GM04504 (cell line): ENCODE data around the gene MAOB.
"Not testable (repeated sequence)": the region's sequence is repeated elsewhere in the genome, so short reads cannot be mapped to it uniquely, and the experiment has no call there.

Source experiments
- DNase-seq: peaks from one replicate; pipeline ENCODE4 v3.0.0-alpha.2; 2012; ENCODE audit warnings: low read depth

MAOB gene

GRCh38 chrX:43882294-43882681, at the start of gene MAOB:
MAOB (minus strand) TSS chrX:43882450; CDS start chrX:43882299, 151 bp downstream.
- no peak for DNase-seq

- not testable (repeated sequence) for DNase-seq
These were observed 39.8 kb upstream of the MAOB start for GRCh38 chrX:43922032-43922431.

DNA sequence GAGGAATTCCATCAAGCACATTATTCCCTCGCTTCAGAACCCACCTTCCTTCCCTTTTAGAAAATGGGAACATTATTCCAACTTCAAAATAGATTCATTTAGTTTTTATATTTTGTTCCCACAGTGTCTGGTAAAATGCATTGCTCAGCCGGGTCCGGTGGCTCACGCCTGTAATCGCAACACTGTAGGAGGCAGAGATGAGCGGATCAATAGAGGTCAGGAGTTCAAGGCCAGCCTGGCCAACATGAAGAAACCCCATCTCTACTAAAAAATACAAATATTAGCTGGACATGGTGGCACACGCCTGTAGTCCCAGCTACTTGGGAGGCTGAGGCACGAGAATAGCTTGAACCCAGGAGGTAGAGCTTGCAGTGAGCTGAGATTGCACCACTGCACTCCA, 28.5 kb upstream of the MAOB start:
- not testable (repeated sequence) for DNase-seq

DNA sequence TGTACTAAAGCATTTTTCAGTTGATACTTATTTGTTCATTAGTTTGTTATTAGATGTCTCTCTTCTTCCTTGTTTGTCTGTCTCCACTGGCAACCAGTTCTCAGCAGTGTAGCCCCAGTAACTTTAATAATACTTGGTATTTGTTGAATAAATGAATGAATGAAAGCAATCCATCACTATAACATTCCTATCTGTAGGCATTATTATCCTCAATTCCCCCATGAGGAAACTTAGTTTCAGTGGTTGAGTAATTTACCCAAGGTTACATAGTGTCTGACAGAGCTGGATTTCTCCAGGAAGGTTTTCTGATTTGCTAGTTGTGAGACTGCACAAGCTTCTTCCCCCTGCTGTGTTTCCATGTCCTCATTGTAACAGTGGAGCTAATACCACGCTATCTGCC, 27.8 kb upstream of the MAOB start:
- DNase-seq, result no peak

DNA sequence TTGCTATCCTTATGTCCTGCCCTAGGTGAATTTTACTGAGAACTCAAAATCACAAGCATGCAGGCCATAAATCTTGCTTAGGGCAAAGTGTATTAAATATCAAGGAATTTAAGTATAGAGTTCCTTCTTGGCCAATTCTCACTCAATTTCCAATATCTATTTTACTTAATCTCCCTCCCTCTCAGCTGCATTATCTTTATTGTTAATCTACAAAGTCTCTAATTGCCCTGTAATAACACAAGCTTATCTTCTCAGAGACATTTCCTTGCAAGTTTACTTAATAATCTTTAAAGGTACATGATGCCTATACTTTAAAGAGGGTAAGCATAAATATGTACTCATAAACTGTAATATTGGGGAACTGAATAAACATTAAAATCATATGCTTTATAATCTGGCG, 26.9 kb upstream of the MAOB start:
- no peak for DNase-seq

DNA sequence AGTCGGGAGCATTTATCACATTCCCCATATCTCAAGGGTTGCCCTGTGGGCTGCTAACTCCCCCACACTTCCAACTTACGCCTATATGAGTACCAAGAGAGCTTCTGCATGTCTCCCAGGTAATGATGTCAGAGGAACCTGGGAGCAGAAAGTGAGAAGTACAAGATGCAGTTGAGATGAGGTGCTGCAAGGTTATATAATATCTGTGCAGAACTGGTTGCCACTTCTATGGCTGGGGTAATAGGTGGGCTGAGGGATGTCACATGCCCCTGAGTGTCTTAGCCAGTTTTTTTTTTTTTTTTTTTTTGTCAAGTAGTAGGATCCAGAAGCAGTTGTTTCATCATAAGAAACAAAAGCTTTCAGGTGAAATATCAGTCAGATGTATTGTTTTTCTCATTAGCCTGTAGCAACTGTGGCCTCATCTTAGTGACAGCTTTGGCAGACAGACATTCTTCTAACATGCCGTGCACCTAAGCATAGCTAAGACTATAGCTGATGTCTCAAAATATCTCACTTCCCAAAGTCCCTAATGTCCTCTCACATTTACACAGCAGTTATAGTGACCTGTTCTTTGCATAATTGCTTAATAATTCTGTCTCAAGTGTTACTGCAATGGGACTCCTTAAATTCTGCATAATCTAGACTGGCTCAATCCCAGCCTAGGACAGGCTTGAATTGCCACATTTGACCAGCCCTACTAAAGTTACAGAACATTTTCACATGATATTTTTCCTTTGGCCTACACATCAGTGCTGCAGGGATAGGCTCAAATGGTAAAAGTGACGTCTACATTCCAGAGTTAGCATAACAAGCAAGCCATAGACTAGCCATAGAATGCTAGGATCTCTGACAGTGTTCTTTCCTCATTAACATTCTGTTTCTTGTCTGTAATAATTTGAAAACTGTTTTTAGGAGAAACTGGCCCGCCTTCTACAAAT, 17.9 kb upstream of the MAOB start:
- no peak for DNase-seq

DNA sequence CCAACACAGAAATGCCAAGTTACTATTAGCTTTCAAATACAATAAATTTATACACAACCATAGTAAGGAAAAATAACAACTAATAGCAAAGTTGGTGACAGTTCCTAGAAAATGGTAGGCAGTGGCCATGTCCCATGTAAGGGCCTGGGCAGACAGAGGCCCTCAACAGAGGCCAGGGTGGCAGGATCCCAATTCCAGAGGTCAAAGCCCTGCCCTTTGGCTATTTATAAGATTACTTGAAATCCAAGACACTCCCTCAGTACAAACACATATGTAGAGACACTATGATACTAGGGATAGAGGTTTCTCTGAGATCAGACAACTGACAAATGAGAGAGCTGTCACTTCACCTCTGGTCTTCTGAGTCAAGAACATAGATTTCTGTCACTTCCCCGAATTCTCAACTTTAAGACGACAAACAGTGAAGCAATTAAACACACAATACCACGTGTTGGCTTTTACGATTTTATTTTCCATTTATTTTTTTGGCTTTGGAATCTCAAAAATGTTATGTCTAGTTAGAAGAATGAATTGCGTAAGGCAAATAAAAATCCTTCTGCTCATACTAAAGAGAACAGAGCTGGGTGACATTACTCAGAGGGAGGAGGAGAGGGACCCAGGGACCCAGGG, 16.3 kb upstream of the MAOB start:
- no peak for DNase-seq

- DNase-seq, result no peak
These were observed 15.0 kb upstream of the MAOB start for GRCh38 chrX:43897290-43897689.

DNA sequence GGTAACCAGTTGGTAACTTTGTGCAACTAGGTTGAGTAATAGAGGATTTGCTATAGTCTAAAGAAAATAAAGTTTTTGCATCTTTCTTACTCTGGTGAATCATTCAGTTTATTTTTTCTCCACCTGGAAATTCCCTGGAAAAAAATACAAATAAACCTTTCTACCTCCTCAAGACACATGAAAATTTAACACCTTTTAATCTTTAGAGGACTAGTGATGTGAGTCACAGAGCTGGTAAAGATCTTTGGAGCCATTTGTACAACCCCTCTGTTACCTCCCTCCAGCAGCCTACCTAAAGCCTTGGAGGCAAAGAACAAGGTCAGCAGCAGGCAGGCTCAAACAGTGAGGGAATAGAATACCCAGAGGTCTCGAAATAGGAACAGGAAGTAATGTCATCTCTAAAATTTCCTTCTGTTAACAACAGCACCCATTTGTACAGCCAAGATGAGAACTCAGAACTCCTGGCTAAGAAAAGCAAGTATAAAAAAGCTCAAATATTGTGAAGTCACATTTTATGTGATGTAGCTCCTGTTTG, 10.2 kb upstream of the MAOB start:
- no peak for DNase-seq

DNA sequence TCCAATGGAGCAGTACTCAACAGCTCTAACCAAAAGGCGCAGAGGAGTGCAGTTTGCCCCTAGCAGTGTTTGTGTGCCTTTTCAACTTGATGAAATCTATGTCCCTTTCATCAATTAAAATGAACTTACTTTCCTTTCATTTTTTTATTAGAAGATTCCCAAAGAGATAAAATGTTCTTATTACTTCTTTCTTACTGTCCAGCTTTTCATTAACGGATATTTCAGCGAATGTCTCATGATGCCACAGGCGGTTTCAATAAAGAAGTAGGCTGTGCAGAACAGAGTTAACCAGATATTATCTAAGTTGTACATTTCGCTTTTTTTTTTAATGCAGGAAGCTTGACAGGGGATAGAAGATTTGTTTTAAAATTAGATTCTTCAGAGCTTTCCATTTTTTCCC, 3.4 kb upstream of the MAOB start:
- DNase-seq, result no peak

DNA sequence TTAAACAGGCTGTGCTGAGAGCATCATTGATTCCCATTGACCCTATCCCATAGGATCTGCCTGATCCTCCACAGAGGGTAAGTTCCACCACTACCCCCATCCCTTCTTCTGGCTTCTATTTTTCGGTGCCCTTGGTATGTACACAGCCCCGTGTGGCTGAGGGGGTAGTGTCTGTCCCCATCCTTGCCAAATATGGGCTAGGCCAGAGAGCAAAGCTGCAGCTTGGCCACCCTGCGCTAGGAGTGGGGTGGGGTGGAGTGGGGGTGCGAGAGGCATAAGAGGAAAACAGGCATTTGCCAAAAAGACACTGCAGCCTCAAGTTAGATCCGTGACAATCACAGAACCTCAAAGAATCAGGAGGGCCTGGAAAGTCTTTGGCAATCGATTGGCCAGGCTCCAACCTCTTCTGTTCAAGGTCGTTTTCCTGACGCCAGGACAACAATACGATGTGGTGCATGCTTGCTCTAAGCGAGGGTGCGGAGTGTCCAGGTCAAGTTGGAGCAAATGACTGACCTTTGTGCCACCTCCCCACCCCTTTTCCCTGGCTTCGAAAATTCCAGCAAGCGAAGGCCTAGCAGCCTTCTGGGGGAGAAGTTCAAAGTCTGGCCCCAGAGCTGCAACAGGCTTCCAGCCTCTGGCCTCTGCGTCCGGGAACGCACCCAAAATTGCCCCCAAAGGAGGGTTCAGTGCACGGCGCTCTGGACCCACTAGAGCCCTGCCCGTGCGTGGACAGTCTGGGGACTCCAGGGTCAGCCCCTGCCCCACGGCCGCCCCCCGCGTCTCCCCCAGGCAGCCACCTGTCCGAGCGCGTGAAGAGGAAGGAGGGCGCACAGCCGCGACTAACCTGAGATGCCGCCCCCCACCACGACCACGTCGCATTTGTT, 598 bp downstream of the MAOB start:
- no peak for DNase-seq

GRCh38 chrX:43880425-43880824, 1.8 kb downstream of the MAOB start:
- DNase-seq, result no peak

- no peak for DNase-seq
These were observed 3.2 kb downstream of the MAOB start for GRCh38 chrX:43878906-43879526.

- DNase-seq, result no peak
These were observed 5.6 kb downstream of the MAOB start for GRCh38 chrX:43876680-43877079.

DNA sequence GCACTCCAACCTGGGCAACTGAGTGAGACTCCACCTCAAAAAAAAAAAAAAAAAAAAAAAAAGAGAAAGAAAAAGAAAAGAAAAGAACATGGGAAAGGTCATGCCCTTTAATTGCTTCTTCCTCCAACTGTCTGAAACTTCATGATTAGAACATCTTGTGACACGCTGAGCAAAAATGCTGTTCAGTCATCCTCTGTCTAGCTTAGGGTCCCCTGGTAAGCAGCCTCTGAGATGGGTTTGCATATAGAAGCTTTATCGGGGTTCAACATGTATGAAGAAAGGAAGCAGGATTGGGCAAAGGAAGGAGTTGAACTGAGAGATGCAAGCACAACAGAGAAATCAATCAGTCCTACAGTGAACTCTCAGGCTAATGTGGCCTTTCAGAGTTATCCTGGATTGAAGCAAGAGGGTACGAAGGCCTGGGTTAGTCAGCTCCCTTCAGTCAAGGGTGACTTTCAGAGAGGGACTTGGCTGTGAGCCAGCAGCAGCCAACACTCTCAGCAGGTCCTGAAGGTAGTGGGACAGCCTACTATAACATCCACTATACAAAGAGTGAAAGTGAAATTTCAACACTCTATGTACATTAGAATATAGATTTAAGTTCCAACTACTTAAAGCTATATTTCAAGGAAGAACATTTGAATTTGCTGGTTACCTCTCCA, 11.4 kb downstream of the MAOB start:
- DNase-seq, result no peak

DNA sequence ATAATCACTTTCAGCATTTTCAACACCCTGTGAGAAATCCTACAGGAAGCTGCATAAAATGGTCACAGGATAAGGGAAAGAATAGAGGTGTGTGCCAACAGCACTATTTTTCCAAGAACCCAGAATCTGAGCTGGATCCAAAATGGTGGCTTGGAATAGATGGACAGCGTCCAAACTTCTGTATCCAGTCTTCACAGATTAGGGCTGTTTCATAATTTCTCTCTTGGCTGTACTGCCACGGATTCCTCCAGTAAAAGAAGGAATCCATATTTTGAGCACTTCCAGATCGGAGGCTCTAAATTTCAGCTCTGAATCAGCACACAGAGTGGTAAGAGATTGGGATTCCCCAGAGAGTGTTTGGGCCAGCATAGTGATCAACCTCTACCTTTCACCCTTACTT, 12.2 kb downstream of the MAOB start:
- DNase-seq, result no peak

- no peak for DNase-seq
These were observed 13.5 kb downstream of the MAOB start for GRCh38 chrX:43868791-43869190.

GRCh38 chrX:43866423-43866822, 15.8 kb downstream of the MAOB start:
- DNase-seq, result no peak

DNA sequence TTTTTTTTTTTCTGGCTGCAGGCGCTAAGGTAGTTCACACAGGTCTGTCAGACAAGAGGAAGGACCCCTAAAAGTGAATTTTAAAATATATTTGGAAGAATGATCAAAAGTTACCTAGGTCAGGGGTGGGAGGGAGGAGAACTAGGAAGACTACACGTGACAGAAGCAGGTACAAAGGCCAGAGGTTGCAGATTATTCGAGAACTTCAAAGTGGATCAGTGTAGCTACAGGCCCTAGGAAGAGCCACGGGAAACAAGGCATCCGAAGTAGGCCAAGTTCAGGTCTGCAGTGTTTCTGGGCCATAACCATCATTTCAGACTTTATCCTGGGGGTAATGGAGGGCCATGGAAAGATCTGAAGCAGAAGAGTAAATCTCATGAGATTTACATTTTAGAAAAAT, 16.5 kb downstream of the MAOB start:
- DNase-seq, result no peak

GRCh38 chrX:43862434-43862833, 19.8 kb downstream of the MAOB start:
- no peak for DNase-seq

DNA sequence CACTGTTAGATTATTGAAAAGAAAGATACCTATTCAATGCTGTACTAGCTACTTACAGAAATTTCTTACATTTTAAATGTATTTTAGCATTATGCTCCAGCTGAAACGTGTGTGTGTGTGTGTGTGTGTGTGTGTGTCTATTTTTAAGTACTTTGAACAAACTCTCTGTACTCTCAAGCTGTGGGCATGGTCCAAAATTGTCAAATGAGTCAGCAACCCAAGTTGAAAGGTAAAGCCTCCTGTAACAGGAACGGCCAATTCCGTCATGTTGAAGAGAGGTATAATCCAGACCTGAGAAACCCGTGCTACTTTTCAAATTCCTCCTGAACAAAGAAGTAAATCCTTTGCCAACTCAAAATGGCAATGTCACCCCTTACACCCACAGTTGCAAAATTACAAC, 20.5 kb downstream of the MAOB start:
- no peak for DNase-seq
